ENCODE results near the gene CCDC198. TPM values are rescaled to one million over a fixed set of nuclear protein-coding genes. Genes with fewer than 3 reads are reported as not detected.

The CCDC198 gene
- polyA plus RNA-seq, 2 of the 4 experiments (the other 2 are of a cell fraction) = 8.1 to 11.6 TPM

GRCh38 chr14:57420033-57420432, 73.6 kb downstream of the CCDC198 start:
- WGBS (ENCODE audit: missing lambda C conversion rate) = 88% methylated on average over 4 of the region's 4 CpGs
- FAIRE-seq (no peak), ATAC-seq (no peak), DNase-seq (ENCODE audit: low read depth in 1 of 2, low spot score in 1 of 2) (no peak)
- Histone ChIP-seq H3K9me3 (no peaks in the 10 kb centered on the region), H3K4me3 (no peak overlapping the region), H3K27ac (no peak overlapping the region), H3K4me2 (no peak overlapping the region), H3K4me1 (no peaks in the 10 kb centered on the region)
- no peak for TF ChIP-seq POLR2A (IDR thresholded peaks at IDR 0.05; ENCODE audit: low read length)
- TF ChIP-seq CEBPB (IDR thresholded peaks at IDR 0.05) = no peak
- TF ChIP-seq TFCP2L1 (CRISPR knock-in tag; IDR thresholded peaks at IDR 0.05) = no peak
- TF ChIP-seq RARB (CRISPR knock-in tag; IDR thresholded peaks at IDR 0.05) = no peak
- TF ChIP-seq SREBF2 (IDR thresholded peaks at IDR 0.05) = no peak
- TF ChIP-seq BHLHE40 (IDR thresholded peaks at IDR 0.05; ENCODE audit: low read depth, low read length) = no peak
- TF ChIP-seq RAD21 (conservative IDR thresholded peaks at IDR 0.05 in 1 of 2, IDR thresholded peaks at IDR 0.05 in 1 of 2) = no peak
- TF ChIP-seq GATA3 (IDR thresholded peaks at IDR 0.05; ENCODE audit: borderline replicate concordance) = no peak
- TF ChIP-seq TP53 (CRISPR knock-in tag; IDR thresholded peaks at IDR 0.05) = no peak
- no peak for TF ChIP-seq HOXB13 (CRISPR knock-in tag; IDR thresholded peaks at IDR 0.05; ENCODE audit: low read depth)
- TF ChIP-seq, protein P1, sequence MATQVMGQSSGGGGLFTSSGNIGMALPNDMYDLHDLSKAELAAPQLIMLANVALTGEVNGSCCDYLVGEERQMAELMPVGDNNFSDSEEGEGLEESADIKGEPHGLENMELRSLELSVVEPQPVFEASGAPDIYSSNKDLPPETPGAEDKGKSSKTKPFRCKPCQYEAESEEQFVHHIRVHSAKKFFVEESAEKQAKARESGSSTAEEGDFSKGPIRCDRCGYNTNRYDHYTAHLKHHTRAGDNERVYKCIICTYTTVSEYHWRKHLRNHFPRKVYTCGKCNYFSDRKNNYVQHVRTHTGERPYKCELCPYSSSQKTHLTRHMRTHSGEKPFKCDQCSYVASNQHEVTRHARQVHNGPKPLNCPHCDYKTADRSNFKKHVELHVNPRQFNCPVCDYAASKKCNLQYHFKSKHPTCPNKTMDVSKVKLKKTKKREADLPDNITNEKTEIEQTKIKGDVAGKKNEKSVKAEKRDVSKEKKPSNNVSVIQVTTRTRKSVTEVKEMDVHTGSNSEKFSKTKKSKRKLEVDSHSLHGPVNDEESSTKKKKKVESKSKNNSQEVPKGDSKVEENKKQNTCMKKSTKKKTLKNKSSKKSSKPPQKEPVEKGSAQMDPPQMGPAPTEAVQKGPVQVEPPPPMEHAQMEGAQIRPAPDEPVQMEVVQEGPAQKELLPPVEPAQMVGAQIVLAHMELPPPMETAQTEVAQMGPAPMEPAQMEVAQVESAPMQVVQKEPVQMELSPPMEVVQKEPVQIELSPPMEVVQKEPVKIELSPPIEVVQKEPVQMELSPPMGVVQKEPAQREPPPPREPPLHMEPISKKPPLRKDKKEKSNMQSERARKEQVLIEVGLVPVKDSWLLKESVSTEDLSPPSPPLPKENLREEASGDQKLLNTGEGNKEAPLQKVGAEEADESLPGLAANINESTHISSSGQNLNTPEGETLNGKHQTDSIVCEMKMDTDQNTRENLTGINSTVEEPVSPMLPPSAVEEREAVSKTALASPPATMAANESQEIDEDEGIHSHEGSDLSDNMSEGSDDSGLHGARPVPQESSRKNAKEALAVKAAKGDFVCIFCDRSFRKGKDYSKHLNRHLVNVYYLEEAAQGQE (IDR thresholded peaks at IDR 0.05) = no peak
- no peak for TF ChIP-seq CBX2 (IDR thresholded peaks at IDR 0.05; ENCODE audit: borderline replicate concordance, low read depth)
- TF ChIP-seq HOXA7 (CRISPR knock-in tag; IDR thresholded peaks at IDR 0.05) = no peak
- TF ChIP-seq HMGXB4 (CRISPR knock-in tag; IDR thresholded peaks at IDR 0.05; ENCODE audit: borderline replicate concordance) = no peak
- POLR2A ChIA-PET = no interaction called here
- CTCF ChIA-PET = no interaction called here

Other genes with a start within 250 kb of the CCDC198 start
- 50.3 and 64.6 TPM in 2 replicates for gene EXOC5, start 225.0 kb downstream of the CCDC198 start, polyA plus RNA-seq (2011; rRNA removed)
- gene EXOC5, start 225.0 kb downstream of the CCDC198 start, polyA plus RNA-seq (2017; fragmentation: RNase III; extraction: RNeasy Plus Mini Kit Qiagen cat#74134 plus additional on column Dnase treatment) = 29.7 to 31.5 TPM (median 30.4 TPM) in 3 replicates
- 36.4 and 40.6 TPM in 2 replicates for gene AP5M1, start 224.9 kb downstream of the CCDC198 start, polyA plus RNA-seq (2011; rRNA removed)
- 22.8 to 23.7 TPM (median 23.1 TPM) in 3 replicates for gene AP5M1, start 224.9 kb downstream of the CCDC198 start, polyA plus RNA-seq (2017; fragmentation: RNase III; extraction: RNeasy Plus Mini Kit Qiagen cat#74134 plus additional on column Dnase treatment)
- gene NAA30, start 103.3 kb downstream of the CCDC198 start, polyA plus RNA-seq (2011; rRNA removed) = 24.3 and 27.0 TPM in 2 replicates
- 13.1 to 14.3 TPM (median 13.4 TPM) in 3 replicates for gene NAA30, start 103.3 kb downstream of the CCDC198 start, polyA plus RNA-seq (2017; fragmentation: RNase III; extraction: RNeasy Plus Mini Kit Qiagen cat#74134 plus additional on column Dnase treatment)

Data from A549 (cell line).